Astrocyte (in vitro differentiated cells and primary cell): ENCODE data around the gene SMIM5.

Experiments
- EZH2 ChIP-seq: IDR thresholded peaks from 2 replicates; pipeline ENCODE4 v1.6.1; 2012; ENCODE audit warnings: mild to moderate bottlenecking, low read length, inconsistent platforms; ENCODE audit not compliant: insufficient read depth
- TF ChIP-seq, protein P1 (sequence below): IDR thresholded peaks from 2 replicates; pipeline ENCODE4 v1.5.1; 2011; ENCODE audit warnings: low read depth, mild to moderate bottlenecking, inconsistent platforms, low read length, moderate library complexity; ENCODE audit not compliant: insufficient read depth

DNA sequence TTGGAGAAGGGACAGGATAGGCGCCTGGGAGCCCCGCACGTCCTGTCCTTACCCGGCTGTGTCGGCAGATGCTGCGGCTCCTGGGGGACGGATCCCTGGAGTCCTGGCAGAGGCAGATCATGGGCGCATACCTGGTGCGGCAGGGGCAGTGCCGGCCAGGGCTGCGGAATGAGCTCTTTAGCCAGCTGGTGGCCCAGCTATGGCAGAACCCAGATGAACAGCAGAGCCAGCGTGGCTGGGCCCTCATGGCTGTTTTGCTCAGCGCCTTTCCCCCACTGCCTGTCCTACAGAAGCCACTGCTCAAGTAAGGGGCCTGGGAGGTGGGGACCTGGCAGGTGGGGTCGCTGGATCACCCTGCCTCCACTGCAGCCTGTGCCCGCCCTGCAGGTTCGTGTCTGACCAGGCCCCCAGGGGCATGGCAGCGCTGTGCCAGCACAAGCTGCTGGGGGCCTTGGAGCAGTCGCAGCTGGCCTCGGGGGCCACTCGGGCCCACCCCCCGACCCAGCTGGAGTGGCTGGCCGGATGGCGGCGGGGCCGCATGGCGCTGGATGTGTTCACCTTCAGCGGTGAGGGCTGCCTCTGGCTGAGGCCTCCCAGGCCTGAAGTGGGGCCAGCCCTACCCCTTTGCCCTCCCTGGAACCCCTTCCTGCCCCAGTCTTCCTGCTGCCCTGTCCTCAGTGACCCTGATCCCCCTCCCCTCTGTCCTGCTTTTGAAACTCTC lies 20.2 kb upstream of the SMIM5 start:
- TF ChIP-seq, protein P1, sequence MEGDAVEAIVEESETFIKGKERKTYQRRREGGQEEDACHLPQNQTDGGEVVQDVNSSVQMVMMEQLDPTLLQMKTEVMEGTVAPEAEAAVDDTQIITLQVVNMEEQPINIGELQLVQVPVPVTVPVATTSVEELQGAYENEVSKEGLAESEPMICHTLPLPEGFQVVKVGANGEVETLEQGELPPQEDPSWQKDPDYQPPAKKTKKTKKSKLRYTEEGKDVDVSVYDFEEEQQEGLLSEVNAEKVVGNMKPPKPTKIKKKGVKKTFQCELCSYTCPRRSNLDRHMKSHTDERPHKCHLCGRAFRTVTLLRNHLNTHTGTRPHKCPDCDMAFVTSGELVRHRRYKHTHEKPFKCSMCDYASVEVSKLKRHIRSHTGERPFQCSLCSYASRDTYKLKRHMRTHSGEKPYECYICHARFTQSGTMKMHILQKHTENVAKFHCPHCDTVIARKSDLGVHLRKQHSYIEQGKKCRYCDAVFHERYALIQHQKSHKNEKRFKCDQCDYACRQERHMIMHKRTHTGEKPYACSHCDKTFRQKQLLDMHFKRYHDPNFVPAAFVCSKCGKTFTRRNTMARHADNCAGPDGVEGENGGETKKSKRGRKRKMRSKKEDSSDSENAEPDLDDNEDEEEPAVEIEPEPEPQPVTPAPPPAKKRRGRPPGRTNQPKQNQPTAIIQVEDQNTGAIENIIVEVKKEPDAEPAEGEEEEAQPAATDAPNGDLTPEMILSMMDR = no peak
- no peak for TF ChIP-seq EZH2
